SKM-1 treated with dmso at 0.1 percent for 144 hours (cell line): ENCODE data around the gene IL11.

Source experiments
- DNase-seq: peaks from one replicate; lab custom pipeline; 2025; ENCODE audit not compliant: unreplicated experiment; lab: John Stamatoyannopoulos, UW

IL11 gene

DNA sequence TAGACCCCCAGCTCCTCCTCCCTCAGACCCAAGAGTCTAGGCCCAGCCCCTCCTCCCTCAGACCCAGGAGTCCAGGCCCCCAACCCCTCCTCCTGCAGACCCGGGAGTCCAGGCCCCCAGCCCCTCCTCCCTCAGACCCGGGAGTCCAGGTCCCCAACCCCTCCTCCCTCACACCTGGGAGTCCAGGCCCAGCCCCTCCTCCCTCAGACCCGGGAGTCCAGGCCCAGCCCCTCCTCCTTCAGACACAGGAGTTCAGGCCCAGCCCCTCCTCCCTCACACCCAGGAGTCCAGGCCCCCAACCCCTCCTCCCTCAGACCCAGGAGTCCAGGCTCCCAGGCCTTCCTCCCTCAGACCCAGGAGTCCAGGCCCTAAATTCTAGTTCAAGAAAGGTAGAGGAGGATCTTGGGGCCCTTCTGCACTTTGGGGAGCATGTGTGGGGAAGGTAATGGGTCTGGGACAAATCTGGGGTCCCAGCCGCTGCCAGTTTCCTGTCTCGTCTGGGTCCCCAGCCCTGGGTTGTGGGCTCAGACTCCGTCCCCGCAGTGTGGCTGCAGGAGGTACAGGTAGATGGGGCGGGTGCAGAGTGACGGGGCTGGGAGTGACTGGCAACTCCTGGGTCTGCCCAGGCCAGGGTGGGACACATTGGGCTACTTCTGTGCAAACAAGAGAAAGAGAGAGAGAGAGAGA lies 3.2 kb upstream of the IL11 start:
- no peak for DNase-seq

DNA sequence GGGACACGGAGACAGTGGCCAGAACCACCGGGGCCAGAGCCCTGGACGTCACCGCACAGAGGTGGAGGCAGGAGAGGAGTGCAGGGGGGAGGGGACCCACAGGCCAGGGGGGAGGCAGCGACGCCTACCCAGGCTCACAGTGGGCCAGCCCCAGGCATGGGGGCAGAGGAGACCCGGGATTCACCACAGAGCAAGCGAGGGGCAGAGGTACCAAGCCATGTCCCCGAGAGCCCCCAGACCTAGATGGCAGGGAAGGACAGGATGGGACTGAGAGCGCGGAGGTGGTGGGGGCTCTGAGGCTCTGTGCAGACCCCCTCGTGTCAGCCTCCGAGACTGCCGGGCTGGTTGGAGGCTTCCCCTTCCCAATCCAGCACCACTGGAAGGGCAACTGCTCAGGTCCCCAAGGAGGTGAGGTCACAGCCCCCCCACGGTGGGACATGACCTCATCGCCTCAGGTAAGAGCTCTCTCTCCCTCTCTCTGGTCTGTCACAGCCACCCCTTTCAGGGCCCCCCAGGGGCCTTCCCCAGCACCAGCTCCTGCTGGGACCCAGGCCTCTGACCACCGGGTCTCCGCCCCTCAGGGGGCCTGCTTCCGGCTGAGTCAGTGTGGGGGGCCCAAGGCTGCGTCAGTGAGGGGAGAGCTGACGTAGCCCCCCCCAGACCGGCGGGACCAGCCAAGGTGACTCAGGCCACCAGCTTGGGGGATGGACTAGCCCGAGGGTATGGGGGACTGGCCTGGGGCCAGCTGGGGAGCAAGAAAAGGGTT lies 2.2 kb upstream of the IL11 start:
- no peak for DNase-seq

DNA sequence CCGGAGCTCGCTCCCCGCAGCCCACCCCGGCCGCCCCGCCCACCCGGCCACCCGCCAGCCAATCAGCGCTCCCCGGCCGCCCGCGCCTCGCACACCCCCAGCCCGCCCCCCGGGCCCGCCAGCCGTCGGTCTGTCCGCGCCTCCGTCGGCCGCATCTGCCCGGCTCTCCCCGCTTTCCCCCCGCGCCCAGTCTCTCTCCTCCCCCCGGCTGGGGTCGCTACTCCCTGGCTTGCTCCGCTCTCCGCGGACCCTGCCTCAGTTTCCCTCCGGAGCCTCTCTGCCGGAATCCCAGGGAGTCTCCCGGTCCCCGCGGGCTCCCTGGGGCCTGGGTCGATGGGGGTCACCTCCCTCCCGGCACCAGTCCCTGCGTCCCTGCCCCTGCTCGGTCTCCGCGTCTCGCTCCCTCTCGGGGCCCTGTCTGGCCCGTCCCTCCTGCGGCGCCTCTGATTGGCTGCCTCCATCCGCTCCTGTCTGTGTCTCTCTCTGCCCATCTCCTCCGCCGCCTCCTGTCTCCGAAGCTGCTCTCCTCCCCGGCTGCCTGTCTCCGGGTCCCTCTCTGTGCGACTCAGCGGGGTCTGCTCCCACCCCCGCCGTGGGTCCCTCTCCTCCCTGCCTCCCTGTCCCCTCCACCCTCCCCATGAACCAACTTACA lies 484 bp downstream of the IL11 start:
- no peak for DNase-seq

GRCh38 chr19:55368701-55369563 lies 1.3 kb downstream of the IL11 start:
- no peak for DNase-seq

DNA sequence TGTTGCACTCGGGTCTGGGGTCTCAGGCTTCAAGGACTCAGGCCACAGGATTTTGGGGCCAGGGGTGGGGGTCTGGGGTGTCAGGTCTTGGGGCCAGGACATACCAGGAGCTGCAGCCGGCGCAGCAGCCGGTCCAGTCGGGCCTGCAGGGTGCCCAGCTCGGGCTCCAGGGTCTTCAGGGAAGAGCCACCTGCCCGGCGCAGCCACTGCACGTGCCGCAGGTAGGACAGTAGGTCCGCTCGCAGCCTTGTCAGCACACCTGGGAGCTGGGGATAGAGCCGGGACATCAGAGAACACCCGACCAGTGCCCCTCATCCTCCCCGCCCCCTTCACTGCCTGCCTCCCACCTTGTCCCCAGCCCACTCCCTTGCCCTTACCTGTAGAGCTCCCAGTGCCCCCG lies 2.2 kb downstream of the IL11 start:
- no peak for DNase-seq

DNA sequence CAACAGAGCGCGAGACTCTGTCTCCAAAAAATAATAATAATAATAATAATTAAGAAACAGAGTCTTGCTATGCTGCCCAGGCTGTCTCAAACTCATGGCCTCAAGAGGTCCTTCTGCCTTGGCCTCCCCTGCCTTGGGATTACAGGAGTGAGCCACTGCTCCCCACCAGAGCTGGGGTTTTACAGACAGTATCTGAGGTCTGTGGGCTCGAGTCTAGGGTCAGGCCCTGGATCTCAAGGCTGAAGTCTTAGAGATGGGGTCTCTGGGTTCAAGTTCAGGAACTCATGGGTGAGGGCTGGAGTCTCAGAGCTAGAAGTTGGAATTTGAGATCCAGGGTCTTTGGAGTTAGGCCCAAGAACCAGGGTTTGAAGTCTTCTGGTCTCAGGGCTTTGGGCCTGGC lies 3.5 kb downstream of the IL11 start:
- no peak for DNase-seq

DNA sequence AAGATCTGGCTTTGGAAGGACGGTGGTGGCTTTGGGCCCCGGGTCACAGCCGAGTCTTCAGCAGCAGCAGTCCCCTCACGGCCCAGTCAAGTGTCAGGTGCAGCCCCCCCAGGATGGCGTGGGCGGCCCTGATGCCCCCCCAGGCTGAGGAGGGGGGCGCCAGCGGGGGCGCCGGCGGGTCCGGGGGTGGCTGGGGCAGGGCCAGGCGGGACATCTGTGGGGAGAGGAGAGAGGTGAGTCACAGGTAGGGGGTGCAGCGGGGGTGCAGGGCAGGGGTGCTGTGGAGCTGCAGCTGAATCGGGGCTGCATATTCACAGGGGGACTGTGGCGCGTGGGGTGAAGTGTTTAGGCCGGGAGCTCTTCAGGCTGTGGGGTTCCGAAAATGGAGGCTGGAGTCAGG lies 4.3 kb downstream of the IL11 start:
- DNase-seq = no peak

- DNase-seq = no peak
Observed at GRCh38 chr19:55365245-55365644, 5.0 kb downstream of the IL11 start.

DNA sequence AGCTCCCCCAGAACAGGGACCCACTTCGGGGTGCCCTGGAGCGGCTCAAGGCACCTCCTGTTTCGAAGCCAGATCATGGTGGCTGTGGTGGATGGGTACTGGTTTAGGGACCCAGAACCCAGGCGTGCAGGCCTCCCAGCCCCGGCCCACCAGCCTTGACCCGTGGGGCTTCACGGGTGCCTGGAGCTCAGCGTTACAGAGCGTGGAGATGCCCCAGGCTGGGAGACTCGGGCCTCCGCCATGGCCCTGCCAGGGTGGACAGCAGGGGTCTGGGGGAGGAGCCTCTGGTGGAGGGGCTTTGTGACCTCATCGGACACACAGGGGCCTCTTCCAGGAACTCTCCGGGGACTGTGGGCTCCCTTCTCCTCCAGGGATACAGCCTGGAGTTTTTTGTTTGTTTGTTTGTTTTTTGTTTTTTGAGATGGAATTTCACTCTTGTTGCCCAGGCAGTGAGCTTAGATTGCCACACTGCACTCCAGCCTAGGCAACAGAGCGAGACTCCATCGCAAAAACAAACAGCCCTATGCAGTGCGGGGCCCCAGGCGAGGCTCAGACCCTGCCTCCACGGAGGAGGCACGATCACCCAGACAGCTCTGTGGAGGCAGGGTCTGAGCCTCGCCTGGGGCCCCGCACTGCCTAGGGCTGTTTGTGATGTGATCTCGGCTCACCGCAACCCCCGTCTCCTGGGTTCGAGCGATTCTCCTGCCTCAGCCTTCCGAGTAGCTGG lies 7.1 kb downstream of the IL11 start, which contains the start of gene GARIN5B:
Gene GARIN5B (minus strand): TSS at position 271 of the 727 bp plus-strand sequence. CDS start 194 bp downstream, at position 77.
- DNase-seq = no peak

DNA sequence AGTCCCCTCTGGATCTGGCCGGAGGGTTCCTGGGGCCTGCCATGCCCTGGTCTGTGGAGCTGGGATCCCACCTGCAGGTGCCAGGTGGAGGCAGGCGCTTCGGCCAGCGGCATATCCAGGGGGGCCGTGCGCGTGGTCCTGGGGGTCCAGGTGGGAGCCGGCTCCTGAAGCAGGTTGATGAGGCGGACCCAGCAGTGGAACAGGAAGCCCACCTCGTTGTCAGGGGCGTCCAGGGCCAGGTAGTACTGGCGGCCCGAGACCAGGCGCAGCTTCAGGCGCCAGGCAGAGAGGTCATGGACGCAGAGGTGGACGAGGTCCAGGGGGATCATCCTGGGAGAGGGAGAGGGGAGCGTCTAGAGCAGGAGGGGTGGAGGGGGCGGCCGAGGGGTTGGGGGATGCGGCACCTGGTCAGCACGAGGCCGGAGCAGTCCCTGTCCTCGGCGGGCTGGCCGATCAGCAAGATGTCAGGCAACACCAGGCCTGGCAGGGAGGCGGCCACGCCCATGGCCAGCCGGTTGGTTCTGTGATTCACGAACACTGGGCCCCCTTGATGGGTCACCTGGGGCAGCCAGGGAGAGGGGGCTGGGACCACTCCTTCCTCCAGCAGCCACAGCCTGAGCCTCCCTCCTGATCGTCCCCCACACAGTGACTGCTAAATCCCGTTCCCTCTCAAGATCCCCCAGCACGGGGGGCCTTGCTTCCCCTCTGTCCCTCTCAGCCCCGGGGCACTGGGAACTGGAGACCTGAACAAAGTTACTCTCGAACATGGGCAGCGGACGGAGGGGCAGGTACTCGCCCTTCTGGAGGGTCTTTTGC lies 7.9 kb downstream of the IL11 start:
- DNase-seq = no peak

- DNase-seq = no peak
Observed at GRCh38 chr19:55360902-55361301, 9.4 kb downstream of the IL11 start.

GRCh38 chr19:55358943-55359908 lies 11.0 kb downstream of the IL11 start:
- DNase-seq = no peak

DNA sequence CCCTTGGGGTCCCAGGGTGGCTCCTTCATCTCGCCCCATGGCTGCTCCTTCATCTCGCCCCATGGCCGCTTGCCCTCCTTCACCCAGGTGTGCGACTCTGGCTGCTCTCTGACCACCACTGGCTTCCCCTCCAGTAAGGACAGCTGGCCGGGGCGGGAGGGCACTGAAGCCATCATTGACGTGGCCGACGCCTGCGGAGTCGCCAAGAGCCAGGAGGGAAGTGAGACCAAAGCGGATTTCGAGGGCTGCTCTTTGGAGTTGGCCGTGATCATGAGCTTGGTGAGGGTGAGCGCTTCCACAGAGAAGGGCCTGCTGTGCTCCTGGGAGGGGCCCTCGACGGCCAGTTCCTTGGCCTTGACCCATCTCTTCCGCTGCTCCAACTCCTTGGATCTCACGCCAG lies 11.8 kb downstream of the IL11 start:
- no peak for DNase-seq

- no peak for DNase-seq
Observed at GRCh38 chr19:55355213-55355821, 14.9 kb downstream of the IL11 start.

- no peak for DNase-seq
Observed at GRCh38 chr19:55354698-55355212, 15.5 kb downstream of the IL11 start, which contains the start of gene COX6B2. Gene COX6B2 (minus strand): TSS chr19:55354719. CDS start chr19:55354521, 198 bp downstream.

- peak; percentile 27 for DNase-seq
Observed at GRCh38 chr19:55353803-55354697, 16.2 kb downstream of the IL11 start.

GRCh38 chr19:55353356-55353802 lies 16.9 kb downstream of the IL11 start:
- no peak for DNase-seq
